Measurements from ENCODE around the gene GJA4.

Gene GJA4

DNA sequence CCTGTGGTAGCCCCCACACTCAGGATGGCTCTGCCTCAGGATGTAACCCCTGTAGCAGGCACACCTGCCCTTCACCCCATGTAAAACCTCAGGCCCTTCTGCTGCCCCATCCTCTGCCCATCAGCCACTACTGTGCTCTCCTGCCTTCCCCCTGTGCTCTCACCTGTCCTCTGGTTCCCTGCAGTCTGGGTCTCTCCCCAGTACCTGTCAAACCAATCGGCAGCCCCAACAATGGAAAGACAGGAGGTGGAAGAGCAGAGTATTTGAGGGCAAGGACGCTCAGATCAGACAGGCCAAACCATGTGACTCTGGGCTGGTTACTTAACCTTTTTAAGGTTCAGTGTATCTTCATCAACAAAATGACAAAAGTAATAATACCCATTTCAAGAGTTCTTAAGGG is 35.8 kb downstream of the GJA4 start:
- Histone ChIP-seq H4K8ac (ENCODE audit: low read length) (no peak overlapping the region), H3K14ac (ENCODE audit: low read length in 2 of 2) (no peak overlapping the region), H2AK5ac (ENCODE audit: low read length, severe bottlenecking) (no peak overlapping the region), H4K91ac (ENCODE audit: low read length) (no peak overlapping the region), H3K4ac (ENCODE audit: low read depth in 1 of 2, low read length in 2 of 2) (no peak overlapping the region), H3K9ac (ENCODE audit: low read length) (no peak overlapping the region), H3K23ac (ENCODE audit: low read length in 2 of 2) (no peak overlapping the region), H2BK15ac (ENCODE audit: low read depth, poor library complexity, severe bottlenecking) (no peak overlapping the region), H2AFZ (ENCODE audit: low read depth, low read length) (no peak overlapping the region), H2BK120ac (ENCODE audit: low read depth, low read length) (no peak overlapping the region), H3K9me3 (ENCODE audit: control insufficient read depth, low read length) (no peaks in the 10 kb centered on the region), H2BK5ac (ENCODE audit: low read depth, low read length, poor library complexity, severe bottlenecking) (no peak overlapping the region), H3K27ac (ENCODE audit: low read length, poor library complexity, severe bottlenecking) (no peak overlapping the region), H3K4me2 (ENCODE audit: low read length, poor library complexity, severe bottlenecking) (no peak overlapping the region), H3K36me3 (ENCODE audit: control insufficient read depth in 1 of 2, insufficient read depth in 2 of 2, low read depth in 1 of 2, low read length in 2 of 2) (peaks cover 0 to 6% of the 10 kb centered on the region in 2 experiments), H2BK12ac (ENCODE audit: low read length in 2 of 2) (no peak overlapping the region), H3K79me1 (replicated peaks; ENCODE audit: low read length, poor library complexity, severe bottlenecking) (no peaks in the 10 kb centered on the region), H3K18ac (ENCODE audit: low read depth in 1 of 2, low read length in 2 of 2) (no peak overlapping the region), H3K4me3 (ENCODE audit: insufficient read depth in 1 of 2, low read depth in 1 of 2, low read length in 2 of 2) (no peak overlapping the region), H3K4me1 (ENCODE audit: control insufficient read depth, insufficient read depth, low read depth, low read length) (no peaks in the 10 kb centered on the region), H3K27me3 (ENCODE audit: control insufficient read depth in 1 of 2, insufficient read depth in 1 of 2, low read length in 2 of 2) (peaks cover 0 to 15% of the 10 kb centered on the region in 2 experiments)
- no peak for DNase-seq
- 43% methylated on average over 1 of the region's 2 CpGs for WGBS

DNA sequence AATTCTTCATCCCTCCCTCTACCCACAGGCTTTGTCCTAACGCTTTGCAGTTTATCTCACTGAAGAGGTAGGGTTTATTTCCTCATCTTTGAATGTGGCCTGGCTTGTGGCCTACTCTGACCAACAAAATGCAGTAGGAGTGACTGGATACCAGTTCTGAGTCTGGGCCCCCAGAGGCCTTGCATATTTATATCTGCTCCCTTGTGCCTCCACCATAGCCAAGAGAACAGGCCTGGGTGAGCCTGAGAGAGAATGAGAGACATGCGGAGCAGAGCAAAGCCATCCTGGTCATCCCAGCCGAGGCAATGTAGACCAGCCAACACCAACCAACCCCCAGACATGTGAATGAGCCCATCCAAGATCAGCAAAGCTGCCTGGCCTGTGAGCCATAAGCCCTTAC is 36.5 kb downstream of the GJA4 start:
- H2BK120ac ChIP-seq (ENCODE audit: low read depth, low read length): no peak overlapping the region
- H3K4me2 ChIP-seq (ENCODE audit: low read length, poor library complexity, severe bottlenecking): no peak overlapping the region
- H3K4me3 ChIP-seq (ENCODE audit: insufficient read depth in 1 of 2, low read depth in 1 of 2, low read length in 2 of 2): no peak overlapping the region
- no peak overlapping the region for H4K8ac ChIP-seq (ENCODE audit: low read length)
- H2BK12ac ChIP-seq (ENCODE audit: low read length in 2 of 2): no peak overlapping the region
- H3K9me3 ChIP-seq (ENCODE audit: control insufficient read depth, low read length): no peaks in the 10 kb centered on the region
- no peak overlapping the region for H3K18ac ChIP-seq (ENCODE audit: low read depth in 1 of 2, low read length in 2 of 2)
- no peak overlapping the region for H4K91ac ChIP-seq (ENCODE audit: low read length)
- H2BK5ac ChIP-seq (ENCODE audit: low read depth, low read length, poor library complexity, severe bottlenecking): no peak overlapping the region
- WGBS: 87% methylated on average over 3 of the region's 3 CpGs
- no peak overlapping the region for H3K14ac ChIP-seq (ENCODE audit: low read length in 2 of 2)
- H3K27me3 ChIP-seq (ENCODE audit: control insufficient read depth in 1 of 2, insufficient read depth in 1 of 2, low read length in 2 of 2): peaks cover 0 to 15% of the 10 kb centered on the region in 2 experiments
- no peaks in the 10 kb centered on the region for H3K79me1 ChIP-seq (replicated peaks; ENCODE audit: low read length, poor library complexity, severe bottlenecking)
- H3K4ac ChIP-seq (ENCODE audit: low read depth in 1 of 2, low read length in 2 of 2): no peak overlapping the region
- H3K23ac ChIP-seq (ENCODE audit: low read length in 2 of 2): no peak overlapping the region
- no peak overlapping the region for H3K27ac ChIP-seq (ENCODE audit: low read length, poor library complexity, severe bottlenecking)
- no peaks in the 10 kb centered on the region for H3K4me1 ChIP-seq (ENCODE audit: control insufficient read depth, insufficient read depth, low read depth, low read length)
- no peak overlapping the region for H2AK5ac ChIP-seq (ENCODE audit: low read length, severe bottlenecking)
- no peak overlapping the region for H2AFZ ChIP-seq (ENCODE audit: low read depth, low read length)
- H3K9ac ChIP-seq (ENCODE audit: low read length): no peak overlapping the region
- H2BK15ac ChIP-seq (ENCODE audit: low read depth, poor library complexity, severe bottlenecking): no peak overlapping the region
- peaks cover 0 to 4% of the 10 kb centered on the region in 2 experiments for H3K36me3 ChIP-seq (ENCODE audit: control insufficient read depth in 1 of 2, insufficient read depth in 2 of 2, low read depth in 1 of 2, low read length in 2 of 2)
- no peak for DNase-seq

DNA sequence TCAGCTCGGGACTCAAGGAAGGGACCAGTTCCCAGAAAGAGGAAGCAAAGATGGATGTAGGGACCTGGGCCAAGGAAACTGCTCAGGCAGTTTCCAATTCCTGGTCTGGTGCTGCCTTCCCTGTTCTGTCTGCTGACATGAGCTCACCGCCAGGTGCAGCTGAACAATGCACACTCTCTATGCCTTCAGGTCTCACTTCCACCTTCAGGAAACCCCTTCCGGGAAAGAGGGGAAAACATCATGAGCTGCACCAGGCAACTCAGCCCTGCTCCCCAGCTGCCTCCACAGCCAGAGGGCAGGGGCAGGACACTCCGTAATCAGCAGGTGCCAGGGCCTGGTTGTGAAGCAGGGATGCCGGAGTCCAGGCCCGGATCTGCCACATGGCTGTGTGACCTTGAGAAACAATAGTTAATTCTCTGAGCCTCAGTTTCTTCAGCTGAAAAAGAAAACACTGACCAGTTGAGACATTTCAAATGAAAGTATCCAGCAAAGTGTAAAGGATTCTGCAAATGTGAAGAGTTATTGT is 39.0 kb downstream of the GJA4 start:
- Histone ChIP-seq H3K9me3 (ENCODE audit: control insufficient read depth, low read length) (no peaks in the 10 kb centered on the region), H3K23ac (ENCODE audit: low read length in 2 of 2) (no peak overlapping the region), H3K4me2 (ENCODE audit: low read length, poor library complexity, severe bottlenecking) (no peak overlapping the region), H2AFZ (ENCODE audit: low read depth, low read length) (no peak overlapping the region), H3K18ac (ENCODE audit: low read depth in 1 of 2, low read length in 2 of 2) (no peak overlapping the region), H3K36me3 (ENCODE audit: control insufficient read depth in 1 of 2, insufficient read depth in 2 of 2, low read depth in 1 of 2, low read length in 2 of 2) (peaks cover 0 to 4% of the 10 kb centered on the region in 2 experiments), H3K27ac (ENCODE audit: low read length, poor library complexity, severe bottlenecking) (no peak overlapping the region), H3K4me3 (ENCODE audit: insufficient read depth in 1 of 2, low read depth in 1 of 2, low read length in 2 of 2) (no peak overlapping the region), H3K4ac (ENCODE audit: low read depth in 1 of 2, low read length in 2 of 2) (no peak overlapping the region), H3K79me1 (replicated peaks; ENCODE audit: low read length, poor library complexity, severe bottlenecking) (no peaks in the 10 kb centered on the region), H2BK12ac (ENCODE audit: low read length in 2 of 2) (no peak overlapping the region), H2BK5ac (ENCODE audit: low read depth, low read length, poor library complexity, severe bottlenecking) (no peak overlapping the region), H3K27me3 (ENCODE audit: control insufficient read depth in 1 of 2, insufficient read depth in 1 of 2, low read length in 2 of 2) (peaks cover 0 to 10% of the 10 kb centered on the region in 2 experiments), H2AK5ac (ENCODE audit: low read length, severe bottlenecking) (no peak overlapping the region), H3K9ac (ENCODE audit: low read length) (no peak overlapping the region), H3K14ac (ENCODE audit: low read length in 2 of 2) (no peak overlapping the region), H3K4me1 (ENCODE audit: control insufficient read depth, insufficient read depth, low read depth, low read length) (peaks cover 5% of the 10 kb centered on the region), H2BK120ac (ENCODE audit: low read depth, low read length) (no peak overlapping the region), H4K8ac (ENCODE audit: low read length) (no peak overlapping the region), H4K91ac (ENCODE audit: low read length) (no peak overlapping the region), H2BK15ac (ENCODE audit: low read depth, poor library complexity, severe bottlenecking) (no peak overlapping the region)
- no peak for DNase-seq
- WGBS: 80% methylated on average over 6 of the region's 6 CpGs

DNA sequence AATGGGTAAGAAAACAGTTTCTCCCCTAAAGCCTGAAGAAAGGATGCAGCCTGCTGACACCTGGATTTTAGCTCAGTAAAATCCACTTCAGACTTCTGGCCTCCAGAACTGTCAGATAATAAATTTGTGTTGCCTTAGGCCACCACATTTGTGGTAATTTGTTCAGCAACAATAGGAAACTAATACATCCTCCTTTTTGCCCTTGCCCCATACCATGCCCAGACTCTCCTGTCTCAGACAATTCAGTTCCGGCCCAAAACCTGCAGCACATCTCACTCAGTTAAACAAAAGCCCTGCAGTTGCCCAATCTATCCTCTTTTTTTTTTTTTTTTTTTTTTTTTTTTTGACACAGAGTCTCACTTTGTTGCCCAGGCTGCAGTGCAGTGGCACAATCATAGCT is 40.9 kb downstream of the GJA4 start:
- 95% methylated on average over 1 of the region's 1 CpG for WGBS
- no peak overlapping the region for H2BK12ac ChIP-seq (ENCODE audit: low read length in 2 of 2)
- H3K9ac ChIP-seq (ENCODE audit: low read length): no peak overlapping the region
- no peak overlapping the region for H3K27ac ChIP-seq (ENCODE audit: low read length, poor library complexity, severe bottlenecking)
- no peak overlapping the region for H2BK120ac ChIP-seq (ENCODE audit: low read depth, low read length)
- no peak overlapping the region for H4K8ac ChIP-seq (ENCODE audit: low read length)
- H3K79me1 ChIP-seq (replicated peaks; ENCODE audit: low read length, poor library complexity, severe bottlenecking): no peaks in the 10 kb centered on the region
- H3K9me3 ChIP-seq (ENCODE audit: control insufficient read depth, low read length): no peaks in the 10 kb centered on the region
- H3K23ac ChIP-seq (ENCODE audit: low read length in 2 of 2): no peak overlapping the region
- no peak overlapping the region for H2BK15ac ChIP-seq (ENCODE audit: low read depth, poor library complexity, severe bottlenecking)
- H2AK5ac ChIP-seq (ENCODE audit: low read length, severe bottlenecking): no peak overlapping the region
- peaks cover 0 to 4% of the 10 kb centered on the region in 2 experiments for H3K36me3 ChIP-seq (ENCODE audit: control insufficient read depth in 1 of 2, insufficient read depth in 2 of 2, low read depth in 1 of 2, low read length in 2 of 2)
- peaks cover 8% of the 10 kb centered on the region for H3K4me1 ChIP-seq (ENCODE audit: control insufficient read depth, insufficient read depth, low read depth, low read length)
- H3K4ac ChIP-seq (ENCODE audit: low read depth in 1 of 2, low read length in 2 of 2): no peak overlapping the region
- no peak overlapping the region for H4K91ac ChIP-seq (ENCODE audit: low read length)
- H3K4me2 ChIP-seq (ENCODE audit: low read length, poor library complexity, severe bottlenecking): no peak overlapping the region
- H2BK5ac ChIP-seq (ENCODE audit: low read depth, low read length, poor library complexity, severe bottlenecking): no peak overlapping the region
- DNase-seq: no peak
- H3K4me3 ChIP-seq (ENCODE audit: insufficient read depth in 1 of 2, low read depth in 1 of 2, low read length in 2 of 2): no peak overlapping the region
- no peaks in the 10 kb centered on the region for H3K27me3 ChIP-seq (ENCODE audit: control insufficient read depth in 1 of 2, insufficient read depth in 1 of 2, low read length in 2 of 2)
- no peak overlapping the region for H3K14ac ChIP-seq (ENCODE audit: low read length in 2 of 2)
- H3K18ac ChIP-seq (ENCODE audit: low read depth in 1 of 2, low read length in 2 of 2): no peak overlapping the region
- H2AFZ ChIP-seq (ENCODE audit: low read depth, low read length): no peak overlapping the region

All from mesenchymal stem cell (in vitro differentiated cells and primary cell).